ENCODE measurements around the gene FZD2.
A peak's percentile ranks its signal among the peaks of the same experiment; 100 is the strongest.
"Not testable (repeated sequence)": the region's sequence is repeated elsewhere in the genome, so short reads cannot be mapped to it uniquely, and the experiment has no call there.

FZD2 gene

GRCh38 chr17:44546671-44547606, 10.3 kb upstream of the FZD2 start:
- no peak for DNase-seq

- DNase-seq: no peak
These were observed 9.5 kb upstream of the FZD2 start for GRCh38 chr17:44547625-44548267.

- no peak for DNase-seq
These were observed 8.7 kb upstream of the FZD2 start for GRCh38 chr17:44548376-44549230.

GRCh38 chr17:44549686-44550085, 7.6 kb upstream of the FZD2 start:
- no peak for DNase-seq

GRCh38 chr17:44552361-44552760, 4.9 kb upstream of the FZD2 start:
- no peak for DNase-seq

GRCh38 chr17:44555099-44555498, 2.2 kb upstream of the FZD2 start:
- no peak for DNase-seq

GRCh38 chr17:44556166-44556831, 985 bp upstream of the FZD2 start:
- DNase-seq: no peak

- no peak for DNase-seq
These were observed 484 bp downstream of the FZD2 start for GRCh38 chr17:44557651-44558285.

GRCh38 chr17:44558334-44558709, 1.0 kb downstream of the FZD2 start:
- DNase-seq: no peak

GRCh38 chr17:44558710-44559633, 1.7 kb downstream of the FZD2 start:
- DNase-seq: no peak

- no peak for DNase-seq
These were observed 2.6 kb downstream of the FZD2 start for GRCh38 chr17:44559634-44560554.

GRCh38 chr17:44561237-44561623, 3.9 kb downstream of the FZD2 start:
- no peak for DNase-seq

- no peak for DNase-seq
These were observed 7.1 kb downstream of the FZD2 start for GRCh38 chr17:44564429-44564828.

- no peak for DNase-seq
These were observed 8.7 kb downstream of the FZD2 start for GRCh38 chr17:44565866-44566443.

- not testable (repeated sequence) for DNase-seq
These were observed 11.1 kb downstream of the FZD2 start for GRCh38 chr17:44568311-44568944.

GRCh38 chr17:44568945-44569858, 11.9 kb downstream of the FZD2 start:
- peak in 1 of 2 donors; percentile 14 for DNase-seq

GRCh38 chr17:44572801-44573200, 15.5 kb downstream of the FZD2 start:
- DNase-seq: no peak

- no peak for DNase-seq
These were observed 18.1 kb downstream of the FZD2 start for GRCh38 chr17:44575403-44575802.
